Measurements from ENCODE around the gene SLC66A1.

The SLC66A1 gene

GRCh38 chr1:19344831-19345230 lies 32.7 kb downstream of the SLC66A1 start:
- no peaks in the 10 kb centered on the region for H3K9me3 ChIP-seq (ENCODE audit: insufficient read depth, low read length, severe bottlenecking)
- no peak for DNase-seq
- H3K4me2 ChIP-seq (ENCODE audit: insufficient read depth, low read length), result no peak overlapping the region
- no peak overlapping the region for H3K4me3 ChIP-seq (ENCODE audit: low read depth in 1 of 2, low read length in 2 of 2)
- no peak overlapping the region for H2AFZ ChIP-seq (ENCODE audit: low read depth, low read length)
- H3K36me3 ChIP-seq (ENCODE audit: insufficient read depth, low read length), result peaks cover 70% of the 10 kb centered on the region
- no peak for TF ChIP-seq EZH2 (IDR thresholded peaks at IDR 0.05; ENCODE audit: borderline replicate concordance, low read depth, low read length, severe bottlenecking)
- TF ChIP-seq, protein P1, sequence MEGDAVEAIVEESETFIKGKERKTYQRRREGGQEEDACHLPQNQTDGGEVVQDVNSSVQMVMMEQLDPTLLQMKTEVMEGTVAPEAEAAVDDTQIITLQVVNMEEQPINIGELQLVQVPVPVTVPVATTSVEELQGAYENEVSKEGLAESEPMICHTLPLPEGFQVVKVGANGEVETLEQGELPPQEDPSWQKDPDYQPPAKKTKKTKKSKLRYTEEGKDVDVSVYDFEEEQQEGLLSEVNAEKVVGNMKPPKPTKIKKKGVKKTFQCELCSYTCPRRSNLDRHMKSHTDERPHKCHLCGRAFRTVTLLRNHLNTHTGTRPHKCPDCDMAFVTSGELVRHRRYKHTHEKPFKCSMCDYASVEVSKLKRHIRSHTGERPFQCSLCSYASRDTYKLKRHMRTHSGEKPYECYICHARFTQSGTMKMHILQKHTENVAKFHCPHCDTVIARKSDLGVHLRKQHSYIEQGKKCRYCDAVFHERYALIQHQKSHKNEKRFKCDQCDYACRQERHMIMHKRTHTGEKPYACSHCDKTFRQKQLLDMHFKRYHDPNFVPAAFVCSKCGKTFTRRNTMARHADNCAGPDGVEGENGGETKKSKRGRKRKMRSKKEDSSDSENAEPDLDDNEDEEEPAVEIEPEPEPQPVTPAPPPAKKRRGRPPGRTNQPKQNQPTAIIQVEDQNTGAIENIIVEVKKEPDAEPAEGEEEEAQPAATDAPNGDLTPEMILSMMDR (IDR thresholded peaks at IDR 0.05; ENCODE audit: borderline replicate concordance, extremely low read depth, low read length, poor library complexity, severe bottlenecking), result no peak
- no peak overlapping the region for H3K9ac ChIP-seq (ENCODE audit: low read depth, low read length)
- peaks cover 28% of the 10 kb centered on the region; the same call in 1 of the 2 replicates for H4K20me1 ChIP-seq (ENCODE audit: insufficient read depth, low read length)
- no peaks in the 10 kb centered on the region for H3K4me1 ChIP-seq (ENCODE audit: insufficient read depth, low read length)
- no peaks in the 10 kb centered on the region for H3K27me3 ChIP-seq (ENCODE audit: insufficient read depth, low read length, poor library complexity)
- no peaks in the 10 kb centered on the region for H3K79me2 ChIP-seq (ENCODE audit: insufficient read depth, low read length)
- no peak overlapping the region for H3K27ac ChIP-seq (ENCODE audit: low read length)
- ATAC-seq (ENCODE audit: insufficient read depth, low read depth), result no peak

- peaks cover 69% of the 10 kb centered on the region for H3K36me3 ChIP-seq (ENCODE audit: insufficient read depth, low read length)
- peaks cover 28% of the 10 kb centered on the region; the same call in 1 of the 2 replicates for H4K20me1 ChIP-seq (ENCODE audit: insufficient read depth, low read length)
- ATAC-seq (ENCODE audit: insufficient read depth, low read depth), result no peak
- H3K4me1 ChIP-seq (ENCODE audit: insufficient read depth, low read length), result no peaks in the 10 kb centered on the region
- H3K9me3 ChIP-seq (ENCODE audit: insufficient read depth, low read length, severe bottlenecking), result no peaks in the 10 kb centered on the region
- TF ChIP-seq EZH2 (IDR thresholded peaks at IDR 0.05; ENCODE audit: borderline replicate concordance, low read depth, low read length, severe bottlenecking), result no peak
- TF ChIP-seq, protein P1 (IDR thresholded peaks at IDR 0.05; ENCODE audit: borderline replicate concordance, extremely low read depth, low read length, poor library complexity, severe bottlenecking), result no peak
- H2AFZ ChIP-seq (ENCODE audit: low read depth, low read length), result no peak overlapping the region
- no peak overlapping the region for H3K27ac ChIP-seq (ENCODE audit: low read length)
- H3K9ac ChIP-seq (ENCODE audit: low read depth, low read length), result no peak overlapping the region
- no peak overlapping the region for H3K4me3 ChIP-seq (ENCODE audit: low read depth in 1 of 2, low read length in 2 of 2)
- no peaks in the 10 kb centered on the region for H3K27me3 ChIP-seq (ENCODE audit: insufficient read depth, low read length, poor library complexity)
- H3K79me2 ChIP-seq (ENCODE audit: insufficient read depth, low read length), result no peaks in the 10 kb centered on the region
- H3K4me2 ChIP-seq (ENCODE audit: insufficient read depth, low read length), result no peak overlapping the region
- DNase-seq, result no peak
These were observed 33.3 kb downstream of the SLC66A1 start for GRCh38 chr1:19345391-19345790.

GRCh38 chr1:19346026-19346425 lies 33.9 kb downstream of the SLC66A1 start:
- Histone ChIP-seq H4K20me1 (ENCODE audit: insufficient read depth, low read length) (peaks cover 28% of the 10 kb centered on the region; the same call in 1 of the 2 replicates), H2AFZ (ENCODE audit: low read depth, low read length) (no peak overlapping the region), H3K79me2 (ENCODE audit: insufficient read depth, low read length) (no peaks in the 10 kb centered on the region), H3K4me1 (ENCODE audit: insufficient read depth, low read length) (no peaks in the 10 kb centered on the region), H3K4me3 (ENCODE audit: low read depth in 1 of 2, low read length in 2 of 2) (no peak overlapping the region), H3K36me3 (ENCODE audit: insufficient read depth, low read length) (peaks cover 64% of the 10 kb centered on the region), H3K9me3 (ENCODE audit: insufficient read depth, low read length, severe bottlenecking) (no peaks in the 10 kb centered on the region), H3K27me3 (ENCODE audit: insufficient read depth, low read length, poor library complexity) (no peaks in the 10 kb centered on the region), H3K27ac (ENCODE audit: low read length) (no peak overlapping the region), H3K9ac (ENCODE audit: low read depth, low read length) (no peak overlapping the region), H3K4me2 (ENCODE audit: insufficient read depth, low read length) (no peak overlapping the region)
- no peak for TF ChIP-seq EZH2 (IDR thresholded peaks at IDR 0.05; ENCODE audit: borderline replicate concordance, low read depth, low read length, severe bottlenecking)
- TF ChIP-seq, protein P1 (IDR thresholded peaks at IDR 0.05; ENCODE audit: borderline replicate concordance, extremely low read depth, low read length, poor library complexity, severe bottlenecking), result no peak
- no peak for DNase-seq
- ATAC-seq (ENCODE audit: insufficient read depth, low read depth), result no peak

All from DND-41 (cell line).